Measurements from ENCODE around the gene ACTRT2. TPM values are rescaled to one million over a fixed set of nuclear protein-coding genes. Genes with fewer than 3 reads are reported as not detected.

Gene ACTRT2
- total RNA-seq, 4 donors from 2014 or later: not detected

DNA sequence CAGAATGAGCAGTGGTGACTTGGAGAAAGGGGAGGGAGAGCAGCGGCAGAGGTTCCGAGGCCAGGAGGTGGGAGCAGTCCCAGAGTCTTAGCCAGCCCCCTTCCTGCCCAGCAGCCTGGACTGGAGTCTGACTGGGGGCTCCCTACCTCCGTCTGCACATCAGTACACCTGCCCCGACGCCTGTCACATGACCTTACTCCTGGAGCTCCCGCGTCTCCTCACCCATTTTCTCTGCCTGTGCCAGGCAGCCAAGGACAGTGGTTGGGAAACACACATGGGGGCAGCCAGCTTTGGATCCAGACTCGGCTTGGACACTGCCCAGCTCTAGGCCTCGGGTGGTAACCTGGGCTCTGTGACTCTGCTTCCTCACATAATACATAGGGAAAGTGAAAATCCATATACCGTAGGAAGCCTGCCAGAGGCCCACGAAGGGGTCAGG is 16.9 kb downstream of the ACTRT2 start:
- ATAC-seq (no peak), DNase-seq (no peak)
- H3K4me3 ChIP-seq: no peak overlapping the region
- H3K9me3 ChIP-seq: no peaks in the 10 kb centered on the region
- no peaks in the 10 kb centered on the region for H3K36me3 ChIP-seq
- in situ Hi-C loops (cut with MboI; ENCODE audit: low sequenced_read_pairs in 4 of 4): no loop called here
- no peak overlapping the region for H3K27ac ChIP-seq
- H3K4me1 ChIP-seq: no peaks in the 10 kb centered on the region
- H3K27me3 ChIP-seq: peaks cover 18 to 25% (median 22%) of the 10 kb centered on the region in 3 donors
- TF ChIP-seq, protein P1, sequence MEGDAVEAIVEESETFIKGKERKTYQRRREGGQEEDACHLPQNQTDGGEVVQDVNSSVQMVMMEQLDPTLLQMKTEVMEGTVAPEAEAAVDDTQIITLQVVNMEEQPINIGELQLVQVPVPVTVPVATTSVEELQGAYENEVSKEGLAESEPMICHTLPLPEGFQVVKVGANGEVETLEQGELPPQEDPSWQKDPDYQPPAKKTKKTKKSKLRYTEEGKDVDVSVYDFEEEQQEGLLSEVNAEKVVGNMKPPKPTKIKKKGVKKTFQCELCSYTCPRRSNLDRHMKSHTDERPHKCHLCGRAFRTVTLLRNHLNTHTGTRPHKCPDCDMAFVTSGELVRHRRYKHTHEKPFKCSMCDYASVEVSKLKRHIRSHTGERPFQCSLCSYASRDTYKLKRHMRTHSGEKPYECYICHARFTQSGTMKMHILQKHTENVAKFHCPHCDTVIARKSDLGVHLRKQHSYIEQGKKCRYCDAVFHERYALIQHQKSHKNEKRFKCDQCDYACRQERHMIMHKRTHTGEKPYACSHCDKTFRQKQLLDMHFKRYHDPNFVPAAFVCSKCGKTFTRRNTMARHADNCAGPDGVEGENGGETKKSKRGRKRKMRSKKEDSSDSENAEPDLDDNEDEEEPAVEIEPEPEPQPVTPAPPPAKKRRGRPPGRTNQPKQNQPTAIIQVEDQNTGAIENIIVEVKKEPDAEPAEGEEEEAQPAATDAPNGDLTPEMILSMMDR (IDR thresholded peaks at IDR 0.05 in 4 of 5, conservative IDR thresholded peaks at IDR 0.05 in 1 of 5): no peak
- no peak for TF ChIP-seq POLR2A (IDR thresholded peaks at IDR 0.05)
- intact Hi-C loops (cut with DNase I; ENCODE audit: low total_unique reads): no loop called here

DNA sequence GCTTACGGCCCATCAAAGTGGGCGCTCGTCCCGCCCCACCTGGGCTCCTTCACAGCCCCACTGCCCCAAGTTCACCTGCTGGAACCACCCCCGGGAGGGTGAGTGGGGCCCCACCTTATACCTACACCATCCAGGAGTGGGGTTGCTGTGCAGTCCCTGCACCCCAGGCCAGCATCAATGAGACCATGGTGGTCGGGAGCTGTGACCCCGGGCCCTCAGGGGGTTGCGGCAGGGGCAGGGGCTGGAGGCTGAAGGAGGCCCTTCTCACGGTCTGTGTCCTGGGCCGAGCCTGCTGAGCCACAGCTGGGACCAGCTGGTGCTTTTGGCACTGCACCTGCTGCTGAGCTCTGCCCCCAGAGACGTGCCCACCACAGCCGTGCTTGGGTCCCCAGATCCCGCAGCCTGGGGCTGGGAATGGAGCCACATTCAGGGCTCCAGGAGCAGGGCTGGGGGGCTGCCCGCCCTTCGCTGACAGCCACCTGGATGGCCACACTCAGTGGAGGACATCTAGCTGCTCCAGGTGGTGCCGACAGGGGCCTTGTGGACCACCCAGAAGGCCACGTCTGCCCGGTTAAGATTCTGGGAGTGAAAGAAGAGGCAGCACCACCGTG is 17.4 kb downstream of the ACTRT2 start:
- TF ChIP-seq, protein P1 (IDR thresholded peaks at IDR 0.05 in 4 of 5, conservative IDR thresholded peaks at IDR 0.05 in 1 of 5): no peak
- no peak for TF ChIP-seq POLR2A (IDR thresholded peaks at IDR 0.05)
- no peak for DNase-seq
- Histone ChIP-seq H3K4me3 (no peak overlapping the region), H3K36me3 (no peaks in the 10 kb centered on the region), H3K27ac (no peak overlapping the region), H3K4me1 (no peaks in the 10 kb centered on the region), H3K27me3 (peaks cover 18 to 25% (median 22%) of the 10 kb centered on the region in 3 donors), H3K9me3 (no peaks in the 10 kb centered on the region)
- in situ Hi-C loops (cut with MboI; ENCODE audit: low sequenced_read_pairs in 4 of 4) (no loop called here), intact Hi-C loops (cut with DNase I; ENCODE audit: low total_unique reads) (no loop called here)
- ATAC-seq: no peak

DNA sequence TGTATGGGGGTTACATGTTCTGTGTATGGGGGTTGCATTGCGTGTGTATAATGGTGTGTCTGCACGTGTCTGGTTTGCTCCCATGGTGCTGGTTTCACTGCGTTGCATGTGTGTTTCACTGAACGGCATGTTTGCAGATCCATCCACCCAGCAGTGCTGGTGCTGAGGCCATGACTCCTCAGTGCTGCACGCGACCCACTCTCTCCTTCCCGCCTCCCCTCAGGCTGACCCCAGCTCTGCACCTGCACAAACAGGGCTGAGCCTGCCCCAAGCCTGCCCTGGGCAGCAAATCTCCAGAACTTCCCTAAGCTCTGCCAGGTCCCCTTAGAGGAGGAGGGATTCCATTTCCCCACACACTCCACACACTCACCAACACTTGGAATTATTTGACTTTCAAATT is 18.7 kb downstream of the ACTRT2 start:
- intact Hi-C loops (cut with DNase I; ENCODE audit: low total_unique reads) (no loop called here), in situ Hi-C loops (cut with MboI; ENCODE audit: low sequenced_read_pairs in 4 of 4) (no loop called here)
- ATAC-seq: no peak
- no peak overlapping the region for H3K4me3 ChIP-seq
- TF ChIP-seq POLR2A (IDR thresholded peaks at IDR 0.05): no peak
- TF ChIP-seq, protein P1 (IDR thresholded peaks at IDR 0.05 in 4 of 5, conservative IDR thresholded peaks at IDR 0.05 in 1 of 5): no peak
- H3K36me3 ChIP-seq: no peaks in the 10 kb centered on the region
- peaks cover 18 to 25% (median 22%) of the 10 kb centered on the region in 3 donors for H3K27me3 ChIP-seq
- no peak overlapping the region for H3K27ac ChIP-seq
- H3K4me1 ChIP-seq: no peaks in the 10 kb centered on the region
- H3K9me3 ChIP-seq: no peaks in the 10 kb centered on the region
- DNase-seq: no peak

DNA sequence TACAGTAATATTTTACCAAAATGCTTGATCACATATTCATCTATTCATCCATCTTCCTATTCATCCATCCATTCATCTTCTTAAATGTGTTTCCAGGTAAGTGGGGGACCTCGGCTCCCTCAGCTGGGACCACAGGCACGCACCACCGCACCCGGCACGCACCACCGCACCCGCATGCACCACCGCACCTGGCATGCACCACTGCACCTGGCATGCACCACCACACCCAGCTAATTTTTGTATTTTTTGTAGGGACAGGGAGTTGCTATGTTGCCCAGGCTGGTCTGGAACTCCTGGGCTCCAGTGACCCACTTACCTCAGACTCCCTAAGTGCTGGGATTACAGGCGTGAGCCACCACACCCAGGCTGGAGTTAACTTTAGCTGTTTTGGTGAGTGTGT is 21.2 kb downstream of the ACTRT2 start:
- Histone ChIP-seq H3K4me1 (no peaks in the 10 kb centered on the region), H3K36me3 (no peaks in the 10 kb centered on the region), H3K4me3 (no peak overlapping the region), H3K9me3 (no peaks in the 10 kb centered on the region), H3K27me3 (peaks cover 13 to 20% (median 18%) of the 10 kb centered on the region in 3 donors), H3K27ac (no peak overlapping the region)
- no peak for TF ChIP-seq POLR2A (IDR thresholded peaks at IDR 0.05)
- TF ChIP-seq, protein P1 (IDR thresholded peaks at IDR 0.05 in 4 of 5, conservative IDR thresholded peaks at IDR 0.05 in 1 of 5): no peak
- ATAC-seq: no peak
- intact Hi-C loops (cut with DNase I; ENCODE audit: low total_unique reads) (no loop called here), in situ Hi-C loops (cut with MboI; ENCODE audit: low sequenced_read_pairs in 4 of 4) (no loop called here)
- no peak for DNase-seq

DNA sequence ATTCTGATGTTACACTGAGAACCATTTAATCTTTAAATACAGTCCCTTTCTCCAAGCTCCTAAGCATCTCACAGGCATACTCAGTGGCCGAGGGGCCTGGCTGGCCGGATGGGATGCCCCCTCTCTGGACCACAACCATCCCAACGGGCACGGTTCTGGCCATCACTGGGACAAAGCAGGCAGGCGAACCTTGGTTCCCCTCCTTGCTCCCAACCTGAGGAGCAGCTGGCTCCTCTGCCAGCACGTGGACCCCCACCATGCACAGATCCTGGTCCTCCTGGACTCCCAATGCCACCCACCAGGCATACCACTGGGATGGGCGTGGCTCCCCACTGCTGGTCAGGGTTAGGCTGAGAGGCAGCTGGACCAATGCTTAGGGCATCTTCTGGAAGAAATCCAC is 27.9 kb downstream of the ACTRT2 start:
- no peaks in the 10 kb centered on the region for H3K36me3 ChIP-seq
- no peaks in the 10 kb centered on the region for H3K9me3 ChIP-seq
- intact Hi-C loops (cut with DNase I; ENCODE audit: low total_unique reads): no loop called here
- peaks cover 17 to 20% (median 18%) of the 10 kb centered on the region in 3 donors for H3K27me3 ChIP-seq
- H3K4me3 ChIP-seq: no peak overlapping the region
- DNase-seq: no peak
- in situ Hi-C loops (cut with MboI; ENCODE audit: low sequenced_read_pairs in 4 of 4): no loop called here
- TF ChIP-seq POLR2A (IDR thresholded peaks at IDR 0.05): no peak
- TF ChIP-seq, protein P1 (IDR thresholded peaks at IDR 0.05 in 4 of 5, conservative IDR thresholded peaks at IDR 0.05 in 1 of 5): no peak
- no peaks in the 10 kb centered on the region for H3K4me1 ChIP-seq
- no peak overlapping the region for H3K27ac ChIP-seq
- ATAC-seq: no peak

Measured in gastrocnemius medialis (tissue), 4 donors.